HG03039 (cell line): ENCODE results near the gene SEC14L6.

ENCODE experiments used
- ATAC-seq: cut with Tn5 transposase; IDR thresholded peaks from one replicate; pipeline ENCODE4 v1.9.1; 2021; ENCODE audit warnings: mild to moderate bottlenecking, moderate library complexity; ENCODE audit not compliant: unreplicated experiment

SEC14L6 gene

DNA sequence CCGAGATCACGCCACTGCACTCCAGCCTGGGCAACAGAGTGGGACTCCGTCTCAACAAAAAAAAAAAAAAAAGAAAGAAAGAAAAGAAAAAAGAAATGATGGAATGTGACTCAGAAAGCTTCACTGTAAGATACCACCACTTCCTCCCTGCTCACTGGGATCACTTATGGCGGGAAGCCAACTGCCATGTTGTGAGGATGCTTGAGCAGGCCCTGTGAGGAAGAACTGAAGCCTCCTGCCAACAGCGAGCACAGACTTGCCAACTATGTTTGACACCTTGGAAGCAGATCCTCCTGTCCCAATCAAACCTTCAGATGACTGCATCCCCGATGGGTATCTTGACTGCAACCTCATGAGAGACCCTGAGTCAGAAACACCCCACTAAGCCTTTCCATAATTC, 8.3 kb downstream of the SEC14L6 start:
- no peak for ATAC-seq

- ATAC-seq, result no peak
Measured at GRCh38 chr22:30537083-30537731, 9.3 kb downstream of the SEC14L6 start.

- ATAC-seq, result no peak
Measured at GRCh38 chr22:30535182-30535581, 11.4 kb downstream of the SEC14L6 start.

- ATAC-seq, result no peak
Measured at GRCh38 chr22:30531651-30532608, 14.6 kb downstream of the SEC14L6 start.

- ATAC-seq, result no peak
Measured at GRCh38 chr22:30526656-30527055, 19.9 kb downstream of the SEC14L6 start.

GRCh38 chr22:30523646-30524489, 22.7 kb downstream of the SEC14L6 start:
- no peak for ATAC-seq

DNA sequence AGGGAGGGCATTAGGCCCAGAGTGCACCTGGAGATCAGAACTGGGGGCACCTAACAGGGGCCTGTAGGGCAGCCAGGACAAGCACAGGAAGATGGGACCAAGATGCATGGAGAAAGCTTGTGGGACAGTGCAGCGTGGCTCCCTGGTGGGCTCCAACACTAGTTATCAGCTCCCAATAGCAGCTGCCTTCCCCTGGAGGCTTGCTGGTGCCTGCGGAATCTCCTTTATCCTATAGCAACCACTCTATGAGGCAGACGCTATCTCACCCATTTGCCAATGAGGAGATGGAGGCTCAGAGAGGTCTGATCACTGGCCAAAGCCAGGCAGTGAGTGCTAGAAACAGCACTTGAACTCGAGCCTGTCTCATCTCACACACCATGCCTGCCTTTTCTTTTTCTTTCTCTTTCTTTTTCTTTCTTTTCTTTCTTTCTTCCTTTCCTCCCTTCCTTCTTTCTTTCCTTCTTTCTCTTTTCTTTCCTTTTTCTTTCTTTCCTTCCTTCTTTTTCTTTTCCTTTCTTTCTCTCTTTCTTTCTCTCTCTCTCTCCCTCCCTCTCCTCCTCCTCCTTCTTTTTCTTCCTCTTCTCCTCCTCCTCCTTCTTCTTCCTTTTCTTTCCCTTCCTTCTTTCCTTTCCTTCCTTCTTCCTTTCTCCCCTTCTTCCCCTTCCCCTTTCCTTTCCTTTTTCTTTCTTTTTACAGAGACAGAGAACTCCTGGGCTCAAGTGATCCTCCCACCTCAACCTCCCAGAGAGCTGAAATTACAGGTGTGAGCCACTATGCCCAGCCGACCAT, 25.0 kb downstream of the SEC14L6 start:
- no peak for ATAC-seq

GRCh38 chr22:30519842-30520425, 26.6 kb downstream of the SEC14L6 start:
- ATAC-seq, result no peak

- ATAC-seq, result no peak
Measured at GRCh38 chr22:30516731-30517130, 29.8 kb downstream of the SEC14L6 start.

- no peak for ATAC-seq
Measured at GRCh38 chr22:30516273-30516672, 30.3 kb downstream of the SEC14L6 start.

GRCh38 chr22:30514252-30514651, 32.3 kb downstream of the SEC14L6 start:
- no peak for ATAC-seq

DNA sequence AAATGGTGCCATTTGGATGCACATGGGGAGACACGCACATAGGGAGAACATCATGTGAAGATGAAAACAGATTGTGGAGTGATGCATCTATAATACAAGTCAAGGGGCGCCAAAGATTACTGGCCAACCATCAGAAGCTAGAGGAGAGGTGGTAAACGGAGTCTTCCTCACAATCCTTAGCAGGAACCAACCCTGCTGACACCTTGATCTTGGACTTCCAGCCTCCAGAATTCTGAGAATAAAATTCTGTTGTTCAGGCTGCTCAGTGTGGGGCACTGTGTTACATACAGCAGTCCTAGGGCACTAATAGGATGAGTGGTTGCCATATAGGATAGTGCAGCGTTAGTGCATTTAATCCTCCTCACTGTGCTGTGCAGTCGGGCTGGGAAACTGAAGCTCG, 33.1 kb downstream of the SEC14L6 start:
- ATAC-seq, result no peak

DNA sequence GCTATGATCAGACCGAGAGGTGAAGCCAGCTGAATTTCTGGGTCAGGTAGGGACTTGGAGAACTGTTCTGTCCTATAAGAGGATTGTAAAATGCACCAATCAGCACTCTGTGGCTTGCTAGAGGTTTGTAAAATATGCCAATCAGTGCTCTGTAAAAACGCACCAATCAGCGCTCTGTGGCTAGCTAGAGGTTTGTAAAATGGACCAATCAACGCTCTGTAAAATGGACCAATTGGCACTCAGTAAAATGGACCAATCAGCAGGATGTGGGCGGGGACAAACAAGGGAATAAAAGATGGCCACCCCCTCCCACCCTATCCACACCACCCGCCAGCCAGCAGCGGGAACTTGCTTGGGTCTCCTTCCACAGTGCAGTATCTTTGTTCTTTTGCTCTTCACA, 34.6 kb downstream of the SEC14L6 start:
- ATAC-seq, result no peak

GRCh38 chr22:30511109-30511508, 35.4 kb downstream of the SEC14L6 start:
- no peak for ATAC-seq

DNA sequence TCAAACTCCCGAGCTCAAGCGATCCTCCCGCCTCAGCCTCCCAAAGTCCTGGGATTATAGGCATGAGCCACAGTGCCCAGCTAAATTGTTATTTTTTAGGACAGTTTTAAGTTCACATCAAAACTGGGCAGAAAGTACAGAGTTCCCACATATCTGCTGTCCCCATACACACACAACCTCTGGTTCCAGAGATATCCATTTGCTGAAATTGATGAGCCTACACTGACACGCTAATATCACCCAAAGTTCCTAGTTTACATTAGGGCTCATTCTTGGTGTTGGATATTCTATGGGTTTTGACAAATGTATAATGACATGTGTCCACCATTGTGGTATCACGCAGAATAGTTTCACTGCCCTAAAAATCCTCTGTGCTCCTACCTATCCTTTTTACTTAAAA, 38.3 kb downstream of the SEC14L6 start:
- no peak for ATAC-seq

GRCh38 chr22:30507670-30508069, 38.9 kb downstream of the SEC14L6 start:
- no peak for ATAC-seq

DNA sequence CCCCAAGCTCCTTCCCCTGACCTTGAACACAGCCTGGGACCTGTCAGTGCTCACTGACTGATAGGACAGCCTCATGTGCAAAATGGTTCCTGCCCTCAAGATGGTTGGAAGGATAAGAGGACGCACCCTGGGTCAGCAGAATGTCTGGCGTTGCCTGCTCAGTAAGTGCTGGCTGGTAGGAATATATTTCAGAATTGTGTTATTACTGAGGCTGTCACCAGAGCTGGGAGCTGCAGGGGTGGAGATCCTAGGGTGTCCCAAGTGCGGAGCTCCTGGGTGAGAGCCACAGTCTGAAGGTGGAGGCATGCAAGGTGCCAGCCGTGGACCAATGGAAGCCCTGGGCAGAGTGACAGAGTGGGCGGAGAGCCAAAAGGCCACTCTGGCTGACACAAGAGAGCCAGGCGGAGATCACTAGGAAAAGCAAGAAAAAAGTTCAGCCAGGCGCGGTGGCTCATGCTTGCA, 40.0 kb downstream of the SEC14L6 start:
- no peak for ATAC-seq

DNA sequence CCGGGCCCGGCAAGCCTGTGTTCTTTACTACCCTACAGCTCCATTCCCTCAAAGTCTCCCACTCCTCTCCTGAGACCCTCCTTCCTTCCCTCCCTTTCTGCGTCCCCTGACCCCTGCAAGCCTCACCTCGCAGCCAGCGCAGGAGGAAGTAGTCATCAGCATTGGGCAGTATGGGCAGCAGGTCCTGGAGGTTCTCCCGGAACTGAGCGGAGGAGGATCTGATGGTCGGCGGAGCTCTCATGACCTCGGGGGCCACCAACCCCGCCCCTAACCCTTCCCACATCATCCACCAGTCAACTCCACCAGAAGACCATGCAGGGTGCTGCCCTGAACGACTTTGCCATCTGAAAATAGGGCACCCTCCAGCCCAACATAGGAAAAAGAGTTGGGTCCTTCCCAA, 43.0 kb downstream of the SEC14L6 start:
- no peak for ATAC-seq

GRCh38 chr22:30502911-30503310, 43.6 kb downstream of the SEC14L6 start:
- ATAC-seq, result no peak

DNA sequence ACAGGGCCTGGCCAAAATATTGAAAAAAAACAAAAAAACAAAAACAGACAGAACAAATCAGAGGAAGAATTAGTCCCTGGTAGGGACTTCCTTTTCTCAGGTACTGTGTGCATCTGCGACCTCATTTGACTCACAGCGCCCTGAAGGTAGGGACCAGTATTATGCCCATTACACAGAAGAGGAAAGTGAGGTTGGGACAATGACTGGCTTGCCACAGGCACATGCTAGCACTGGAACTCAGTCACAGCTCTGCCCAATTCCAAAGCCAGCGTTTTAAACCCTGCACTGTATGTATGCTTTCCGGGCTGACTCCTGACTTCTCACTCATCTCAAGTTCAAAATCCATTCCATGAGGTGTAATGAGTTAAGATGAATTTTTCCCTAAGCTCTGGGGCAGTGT, 44.4 kb downstream of the SEC14L6 start:
- no peak for ATAC-seq
